Colonic mucosa (tissue), 4 donors: ENCODE measurements around the gene FAM107B. TPM values are rescaled to one million over a fixed set of nuclear protein-coding genes. Genes with fewer than 3 reads are reported as not detected.

Source experiments
- DNase-seq: peaks from one replicate; pipeline ENCODE4 v3.0.0-alpha.2; 2020
- H3K27ac ChIP-seq: fragments of 200-600 bp; one replicate; pipeline ENCODE4 v1.8.0; 2021
- H3K27me3 ChIP-seq: fragments of 200-600 bp; one replicate; pipeline ENCODE4 v1.8.0; 2021
- H3K36me3 ChIP-seq: fragments of 200-600 bp; one replicate; pipeline ENCODE4 v1.8.0; 2021
- H3K4me1 ChIP-seq: fragments of 200-600 bp; one replicate; pipeline ENCODE4 v1.8.0; 2021; ENCODE audit warnings: mild to moderate bottlenecking
- H3K4me3 ChIP-seq: fragments of 200-600 bp; one replicate; pipeline ENCODE4 v1.8.0; 2021
- H3K9ac ChIP-seq, 2 donors: one replicate each; pipeline ENCODE4 v1.7.0; 2013; ENCODE audit warnings: control low read depth in 2 of 2, low read depth in 2 of 2, low read length in 2 of 2
- H3K9me3 ChIP-seq: fragments of 200-600 bp; one replicate; pipeline ENCODE4 v1.8.0; 2021
- intact Hi-C: fragments of 100-400 bp; cut with DNase I; formaldehyde crosslinking; loops from one replicate; pipeline ENCODE4 v1.14.1; 2022
- total RNA-seq, 2 donors: library from RNA; stranded (reverse); fragmentation: NEBNext Ultra II Directional in 1 of 2; extraction: Animal tissue kit (Norgen Biotek cat#: 25700) in 1 of 2; gene quantifications; one replicate each; pipeline ENCODE4 v1.2.1, GENCODE V29; 2021
- TF ChIP-seq, protein P1 (sequence below): fragments of 200-600 bp; IDR thresholded peaks from one replicate; pipeline ENCODE4 v1.8.0; 2022; ENCODE audit warnings: antibody characterized with exemption, mild to moderate bottlenecking
- donor health status: healthy.
- donor health status: DM: no; HTN: no; CAD: no.
- donor health status: DM: no; HTN: no; CAD: no.

FAM107B gene
- total RNA-seq, 2 donors from 2014 or later, result 36.3 to 71.5 TPM

DNA sequence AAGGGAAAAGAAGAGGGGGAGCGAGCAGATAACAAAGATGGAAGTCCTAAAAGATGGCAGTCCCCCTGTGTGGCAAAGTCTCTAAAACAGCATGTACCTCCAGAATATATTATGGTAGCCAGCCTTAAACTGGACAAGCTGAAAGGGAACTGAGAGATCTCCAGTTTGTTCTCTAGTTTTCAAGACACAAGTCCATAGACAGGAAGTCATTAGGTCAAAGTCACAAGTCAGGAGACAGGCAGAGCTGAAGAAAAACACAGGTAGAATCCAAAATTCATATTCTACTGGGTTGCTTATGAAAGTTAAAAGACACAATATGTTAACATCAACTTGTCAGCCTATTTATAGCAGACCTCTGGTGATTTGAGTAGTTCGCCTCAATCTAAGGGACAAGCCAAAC lies 38.7 kb downstream of the FAM107B start:
- H3K27me3 ChIP-seq, result no peaks in the 10 kb centered on the region
- TF ChIP-seq, protein P1, sequence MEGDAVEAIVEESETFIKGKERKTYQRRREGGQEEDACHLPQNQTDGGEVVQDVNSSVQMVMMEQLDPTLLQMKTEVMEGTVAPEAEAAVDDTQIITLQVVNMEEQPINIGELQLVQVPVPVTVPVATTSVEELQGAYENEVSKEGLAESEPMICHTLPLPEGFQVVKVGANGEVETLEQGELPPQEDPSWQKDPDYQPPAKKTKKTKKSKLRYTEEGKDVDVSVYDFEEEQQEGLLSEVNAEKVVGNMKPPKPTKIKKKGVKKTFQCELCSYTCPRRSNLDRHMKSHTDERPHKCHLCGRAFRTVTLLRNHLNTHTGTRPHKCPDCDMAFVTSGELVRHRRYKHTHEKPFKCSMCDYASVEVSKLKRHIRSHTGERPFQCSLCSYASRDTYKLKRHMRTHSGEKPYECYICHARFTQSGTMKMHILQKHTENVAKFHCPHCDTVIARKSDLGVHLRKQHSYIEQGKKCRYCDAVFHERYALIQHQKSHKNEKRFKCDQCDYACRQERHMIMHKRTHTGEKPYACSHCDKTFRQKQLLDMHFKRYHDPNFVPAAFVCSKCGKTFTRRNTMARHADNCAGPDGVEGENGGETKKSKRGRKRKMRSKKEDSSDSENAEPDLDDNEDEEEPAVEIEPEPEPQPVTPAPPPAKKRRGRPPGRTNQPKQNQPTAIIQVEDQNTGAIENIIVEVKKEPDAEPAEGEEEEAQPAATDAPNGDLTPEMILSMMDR, result no peak
- H3K4me3 ChIP-seq, result no peak overlapping the region
- no peaks in the 10 kb centered on the region for H3K4me1 ChIP-seq
- DNase-seq, result no peak
- no peak overlapping the region for H3K9ac ChIP-seq
- H3K27ac ChIP-seq, result no peak overlapping the region
- intact Hi-C loops, result no loop called here
- no peaks in the 10 kb centered on the region for H3K9me3 ChIP-seq
- no peaks in the 10 kb centered on the region for H3K36me3 ChIP-seq

DNA sequence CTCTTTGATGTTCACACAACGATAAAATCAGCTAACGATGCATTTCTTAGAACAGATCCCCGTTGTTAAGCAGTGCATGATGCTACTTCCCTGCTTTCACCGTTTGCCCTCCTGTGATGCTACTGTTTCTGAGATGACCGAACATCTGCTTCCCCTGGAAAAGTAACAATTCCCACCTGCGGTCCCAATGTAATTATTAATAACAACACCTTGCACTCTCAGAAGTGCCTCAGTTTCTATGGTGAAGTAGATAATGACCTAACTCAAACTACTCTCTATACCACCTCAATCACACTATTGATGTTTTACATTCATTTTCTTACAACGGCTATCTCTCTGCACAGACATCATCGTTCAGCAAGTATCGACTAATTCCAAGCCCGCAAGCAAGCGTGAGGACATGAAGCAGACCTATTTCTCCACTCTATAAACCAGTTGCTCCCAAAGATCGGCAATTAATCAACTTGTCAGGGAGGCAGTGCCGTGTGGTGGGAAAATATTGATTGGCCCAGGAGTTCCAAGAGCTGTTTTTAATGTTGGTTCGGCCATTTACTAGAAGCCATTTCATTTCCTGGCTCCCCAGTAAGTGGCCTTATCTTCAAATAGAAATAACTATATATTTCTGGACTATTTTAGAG lies 42.7 kb downstream of the FAM107B start:
- H3K9ac ChIP-seq, result no peak overlapping the region

DNA sequence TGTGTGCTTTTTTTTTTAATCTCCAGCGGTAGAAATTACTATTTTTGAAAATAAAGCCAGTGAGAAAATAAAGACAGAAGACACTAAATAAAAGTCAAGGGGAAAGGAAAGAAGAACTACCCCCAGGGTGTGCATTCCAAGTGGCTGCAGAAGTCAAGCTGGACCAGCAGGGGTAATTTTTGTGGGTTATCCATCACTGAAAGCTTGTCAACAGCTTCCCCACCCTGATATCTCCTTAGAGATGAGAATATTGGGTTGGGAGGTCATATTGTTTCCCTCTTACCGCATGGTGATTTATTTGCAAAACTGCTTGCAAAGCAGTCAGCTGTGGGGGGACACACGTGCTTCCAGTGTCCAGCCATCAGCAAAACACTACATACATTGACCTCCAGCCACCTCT lies 46.4 kb downstream of the FAM107B start:
- Histone ChIP-seq H3K4me1 (no peaks in the 10 kb centered on the region), H3K27ac (no peak overlapping the region), H3K36me3 (no peaks in the 10 kb centered on the region), H3K9me3 (no peaks in the 10 kb centered on the region), H3K9ac (no peak overlapping the region), H3K27me3 (no peaks in the 10 kb centered on the region), H3K4me3 (no peak overlapping the region)
- intact Hi-C loops, result no loop called here
- DNase-seq, result no peak
- TF ChIP-seq, protein P1, result no peak

More for the DNA sequence above, 42.7 kb downstream of the FAM107B start:
- intact Hi-C loops, result no loop called here
- H3K4me3 ChIP-seq, result no peak overlapping the region
- no peak for DNase-seq
- no peaks in the 10 kb centered on the region for H3K4me1 ChIP-seq
- no peaks in the 10 kb centered on the region for H3K27me3 ChIP-seq
- H3K9me3 ChIP-seq, result no peaks in the 10 kb centered on the region
- H3K27ac ChIP-seq, result no peak overlapping the region
- TF ChIP-seq, protein P1, result no peak
- no peaks in the 10 kb centered on the region for H3K36me3 ChIP-seq

DNA sequence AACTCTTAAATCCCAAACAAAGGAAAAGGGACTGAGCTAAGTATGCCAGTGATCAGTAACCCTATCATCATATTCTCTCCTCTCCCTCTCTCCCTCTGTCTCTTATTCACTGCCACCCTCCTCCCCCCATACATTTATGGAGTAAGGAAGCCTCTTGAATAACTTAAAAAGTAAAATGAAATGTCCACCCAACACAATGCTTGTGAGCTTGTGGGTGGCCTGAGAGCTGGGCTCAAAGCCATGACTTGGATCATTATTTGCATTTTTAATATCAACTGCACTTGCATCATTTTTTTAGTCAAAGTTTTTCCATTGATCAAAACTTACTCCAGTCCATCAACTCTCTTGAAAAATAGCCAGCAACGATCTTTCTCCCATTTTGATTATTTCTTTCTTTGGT lies 46.8 kb downstream of the FAM107B start:
- Histone ChIP-seq H3K4me3 (no peak overlapping the region), H3K9ac (no peak overlapping the region), H3K4me1 (no peaks in the 10 kb centered on the region), H3K9me3 (no peaks in the 10 kb centered on the region), H3K36me3 (no peaks in the 10 kb centered on the region), H3K27ac (no peak overlapping the region), H3K27me3 (no peaks in the 10 kb centered on the region)
- intact Hi-C loops, result no loop called here
- TF ChIP-seq, protein P1, result no peak
- DNase-seq, result no peak

GRCh38 chr10:14727465-14727864 lies 47.2 kb downstream of the FAM107B start:
- TF ChIP-seq, protein P1, result no peak
- H3K4me3 ChIP-seq, result no peak overlapping the region
- no peaks in the 10 kb centered on the region for H3K36me3 ChIP-seq
- H3K4me1 ChIP-seq, result no peaks in the 10 kb centered on the region
- DNase-seq, result no peak
- H3K9me3 ChIP-seq, result no peaks in the 10 kb centered on the region
- intact Hi-C loops, result no loop called here
- H3K9ac ChIP-seq, result no peak overlapping the region
- no peaks in the 10 kb centered on the region for H3K27me3 ChIP-seq
- no peak overlapping the region for H3K27ac ChIP-seq
